ENCODE data around the gene MLLT3. TPM values are rescaled to one million over a fixed set of nuclear protein-coding genes. Genes with fewer than 3 reads are reported as not detected.

MLLT3 gene
- total RNA-seq, 1 donor from 2014 or later = 15.8 TPM

DNA sequence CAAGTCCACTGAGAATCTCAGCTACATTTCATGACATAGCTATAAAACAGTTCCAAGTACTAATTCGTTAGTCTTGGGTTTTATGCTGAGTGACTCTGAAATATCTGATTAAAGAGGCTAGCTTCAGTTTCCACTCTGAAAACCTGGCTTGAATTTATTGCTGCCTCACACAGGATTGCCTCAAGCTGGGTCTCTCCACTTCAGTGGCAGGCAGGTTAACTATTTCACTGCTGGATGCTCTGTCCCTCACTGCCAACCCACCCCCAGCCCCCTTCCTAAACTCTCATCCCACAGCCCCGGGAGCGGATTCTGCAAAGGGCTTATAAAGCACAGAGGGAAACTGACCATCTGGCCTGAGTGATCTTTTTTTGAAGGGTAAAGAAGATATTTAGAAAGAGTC lies 318.3 kb downstream of the MLLT3 start:
- Histone ChIP-seq H3K4me3 (ENCODE audit: low read depth, low read length) (no peak overlapping the region), H3K27me3 (ENCODE audit: control insufficient read depth, insufficient read depth, low read length) (no peaks in the 10 kb centered on the region), H3K36me3 (ENCODE audit: control insufficient read depth, insufficient read depth, low read length) (no peaks in the 10 kb centered on the region)
- no peak for FAIRE-seq
- DNase-seq (ENCODE audit: low read depth) = no peak
- TF ChIP-seq CTCF (IDR thresholded peaks at IDR 0.05; ENCODE audit: insufficient read depth, low read length, severe bottlenecking) = no peak

DNA sequence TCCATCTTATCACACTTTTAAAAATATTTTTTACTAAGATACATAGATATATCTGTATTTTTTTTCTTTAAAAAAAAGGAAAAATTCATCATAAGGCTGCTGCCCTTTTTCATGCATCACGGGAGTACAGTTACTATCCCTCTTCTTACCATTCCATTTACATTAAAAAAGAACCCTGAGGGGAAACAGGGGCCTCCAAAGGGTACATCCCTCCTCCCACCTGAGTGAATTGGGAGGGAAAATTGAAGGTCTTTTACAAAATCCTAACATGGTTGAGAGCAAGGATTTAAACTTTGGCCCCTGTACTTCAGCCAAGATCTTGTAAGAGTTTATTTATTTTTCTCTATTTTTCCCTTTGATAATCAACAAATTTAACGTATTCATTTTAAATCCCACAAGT lies 319.2 kb downstream of the MLLT3 start:
- no peak overlapping the region for H3K4me3 ChIP-seq (ENCODE audit: low read depth, low read length)
- DNase-seq (ENCODE audit: low read depth) (no peak), FAIRE-seq (no peak)
- no peaks in the 10 kb centered on the region for H3K36me3 ChIP-seq (ENCODE audit: control insufficient read depth, insufficient read depth, low read length)
- TF ChIP-seq CTCF (IDR thresholded peaks at IDR 0.05; ENCODE audit: insufficient read depth, low read length, severe bottlenecking) = no peak
- no peaks in the 10 kb centered on the region for H3K27me3 ChIP-seq (ENCODE audit: control insufficient read depth, insufficient read depth, low read length)

GRCh38 chr9:20302197-20302596 lies 320.1 kb downstream of the MLLT3 start:
- no peak for DNase-seq (ENCODE audit: low read depth)
- Histone ChIP-seq H3K27me3 (ENCODE audit: control insufficient read depth, insufficient read depth, low read length) (no peaks in the 10 kb centered on the region), H3K36me3 (ENCODE audit: control insufficient read depth, insufficient read depth, low read length) (no peaks in the 10 kb centered on the region), H3K4me3 (ENCODE audit: low read depth, low read length) (no peak overlapping the region)
- TF ChIP-seq CTCF (IDR thresholded peaks at IDR 0.05; ENCODE audit: insufficient read depth, low read length, severe bottlenecking) = no peak
- FAIRE-seq = peak; percentile 7

GRCh38 chr9:20300430-20301115 lies 321.7 kb downstream of the MLLT3 start:
- TF ChIP-seq CTCF (IDR thresholded peaks at IDR 0.05; ENCODE audit: insufficient read depth, low read length, severe bottlenecking) = no peak
- no peak for DNase-seq (ENCODE audit: low read depth)
- H3K4me3 ChIP-seq (ENCODE audit: low read depth, low read length) = no peak overlapping the region
- no peaks in the 10 kb centered on the region for H3K27me3 ChIP-seq (ENCODE audit: control insufficient read depth, insufficient read depth, low read length)
- no peaks in the 10 kb centered on the region for H3K36me3 ChIP-seq (ENCODE audit: control insufficient read depth, insufficient read depth, low read length)
- no peak for FAIRE-seq

DNA sequence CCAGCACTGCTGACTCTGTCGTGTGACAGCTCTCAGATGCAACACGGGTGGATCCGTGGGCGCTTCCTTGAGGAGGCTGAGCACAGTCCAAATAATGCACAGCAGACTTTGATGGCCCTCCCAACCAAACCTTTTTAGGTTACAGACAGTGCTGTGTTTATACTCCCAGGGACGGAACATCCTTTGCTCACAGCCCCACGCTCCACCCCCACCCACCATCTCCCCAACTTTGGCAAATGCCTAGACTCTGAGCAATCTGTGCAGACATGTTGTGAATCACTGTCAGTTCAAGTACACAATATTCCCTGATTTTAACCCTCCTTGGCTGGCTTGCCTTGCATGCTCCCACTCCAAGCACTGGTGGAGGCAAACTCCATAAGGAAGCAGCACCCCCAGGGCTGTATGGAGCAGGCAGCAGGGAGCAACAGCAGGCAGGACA lies 324.6 kb downstream of the MLLT3 start:
- Histone ChIP-seq H3K4me3 (ENCODE audit: low read depth, low read length) (no peak overlapping the region), H3K27me3 (ENCODE audit: control insufficient read depth, insufficient read depth, low read length) (no peaks in the 10 kb centered on the region), H3K36me3 (ENCODE audit: control insufficient read depth, insufficient read depth, low read length) (no peaks in the 10 kb centered on the region)
- DNase-seq (ENCODE audit: low read depth) = peak; percentile 86
- FAIRE-seq = no peak
- no peak for TF ChIP-seq CTCF (IDR thresholded peaks at IDR 0.05; ENCODE audit: insufficient read depth, low read length, severe bottlenecking)

DNA sequence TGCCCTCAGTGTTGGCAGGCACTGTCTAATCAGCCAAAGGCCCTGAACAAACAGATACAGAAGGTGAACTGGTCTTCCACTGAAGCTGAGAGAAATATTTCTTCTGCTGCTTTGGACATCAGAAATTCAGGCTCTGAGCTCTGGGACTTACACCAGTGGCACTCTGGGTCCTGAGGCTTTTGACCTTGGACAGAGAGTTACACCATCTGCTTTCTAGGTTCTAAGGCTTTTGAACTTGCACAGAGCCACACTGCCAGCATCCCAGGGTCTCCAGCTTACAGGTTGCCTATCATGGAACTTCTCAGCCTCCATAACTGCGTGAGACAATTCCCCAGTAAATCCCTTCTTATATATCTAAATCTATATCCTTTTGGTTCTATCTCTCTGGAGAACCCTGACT lies 326.7 kb downstream of the MLLT3 start:
- TF ChIP-seq CTCF (IDR thresholded peaks at IDR 0.05; ENCODE audit: insufficient read depth, low read length, severe bottlenecking) = no peak
- H3K36me3 ChIP-seq (ENCODE audit: control insufficient read depth, insufficient read depth, low read length) = no peaks in the 10 kb centered on the region
- no peaks in the 10 kb centered on the region for H3K27me3 ChIP-seq (ENCODE audit: control insufficient read depth, insufficient read depth, low read length)
- DNase-seq (ENCODE audit: low read depth) = no peak
- no peak for FAIRE-seq
- no peak overlapping the region for H3K4me3 ChIP-seq (ENCODE audit: low read depth, low read length)

All from bronchial epithelial cell (primary cell).